ENCODE measurements around the gene RTL1.

The RTL1 gene

DNA sequence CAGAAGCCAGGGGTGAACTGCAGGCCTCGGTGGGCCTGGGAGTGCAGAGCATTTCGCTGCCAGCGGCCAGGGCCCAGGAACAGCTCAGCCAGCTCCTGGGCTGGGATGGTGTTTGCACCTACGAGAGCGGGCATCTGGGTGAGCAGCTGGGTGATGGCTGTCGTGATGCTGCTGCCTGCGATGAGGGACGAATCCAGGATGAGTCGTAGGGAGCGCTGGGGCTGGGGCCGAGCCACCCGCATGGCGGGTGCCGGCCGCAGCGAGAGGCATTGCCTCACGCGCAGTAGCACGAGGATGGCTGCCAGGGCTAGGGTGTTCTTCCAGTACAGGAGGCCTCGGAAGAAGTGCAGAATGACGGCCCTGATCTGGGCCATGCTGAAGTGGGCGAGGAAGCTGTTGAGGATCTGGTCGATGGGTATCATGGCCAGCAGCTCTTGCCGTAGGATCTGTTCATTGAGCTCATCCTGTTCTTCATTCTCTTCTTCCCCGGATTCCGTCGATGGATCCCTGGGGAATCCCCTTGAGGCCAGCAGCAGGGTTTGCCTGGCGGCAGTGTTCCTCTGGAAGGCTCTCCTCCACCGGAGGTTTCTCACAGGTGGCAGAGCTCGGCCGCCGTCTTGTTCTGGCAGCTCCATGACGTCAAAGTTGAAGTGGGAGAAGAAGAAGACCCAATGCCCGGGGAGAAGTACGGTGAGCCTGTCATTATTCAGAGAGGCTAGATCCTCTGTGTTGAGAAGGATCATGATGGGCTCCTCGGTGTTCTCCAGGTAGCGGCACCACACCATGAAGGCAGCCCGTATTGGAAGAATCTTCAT lies 22.1 kb downstream of the RTL1 start:
- no peak for DNase-seq

DNA sequence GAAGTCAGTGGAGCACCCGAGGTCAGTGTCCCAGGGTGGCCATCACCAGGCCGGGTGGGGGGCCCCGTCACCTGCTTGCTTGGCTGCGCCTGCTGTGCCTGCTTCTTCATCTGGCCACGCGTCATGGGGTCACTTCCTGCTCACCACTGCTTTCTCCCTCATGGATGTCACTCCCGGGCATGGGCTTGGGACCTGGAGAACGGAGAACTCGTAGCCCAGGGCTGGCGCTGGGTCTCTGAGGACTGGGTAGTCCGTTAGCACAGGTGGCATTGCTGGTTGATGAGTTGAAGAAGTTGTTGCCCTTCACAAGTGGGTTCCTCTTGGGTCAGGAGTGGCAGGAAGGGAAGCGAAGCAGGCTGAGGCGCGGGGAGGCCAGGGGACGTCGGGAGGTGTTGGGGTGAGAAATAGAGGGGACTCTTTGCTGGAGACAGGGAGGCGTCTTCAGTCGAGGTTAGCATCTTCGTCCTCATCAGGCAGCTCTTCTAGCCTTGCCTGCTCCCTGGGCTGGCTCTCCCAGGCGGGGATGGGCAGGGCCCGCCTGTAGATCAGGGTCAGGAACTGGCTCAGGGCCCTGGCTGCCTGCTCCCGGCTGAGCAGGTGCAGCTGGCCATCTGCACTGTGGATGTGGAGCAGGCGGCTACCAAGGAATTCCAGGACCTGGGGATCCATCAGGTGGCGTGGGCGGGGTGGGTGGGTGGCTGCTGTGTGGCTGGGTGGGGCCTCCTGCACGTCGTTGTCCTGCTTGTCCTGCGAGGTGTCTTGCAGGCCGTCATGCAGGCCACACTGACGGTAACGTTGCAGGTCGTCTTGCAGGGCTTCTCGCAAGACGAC lies 23.0 kb downstream of the RTL1 start:
- DNase-seq = no peak

DNA sequence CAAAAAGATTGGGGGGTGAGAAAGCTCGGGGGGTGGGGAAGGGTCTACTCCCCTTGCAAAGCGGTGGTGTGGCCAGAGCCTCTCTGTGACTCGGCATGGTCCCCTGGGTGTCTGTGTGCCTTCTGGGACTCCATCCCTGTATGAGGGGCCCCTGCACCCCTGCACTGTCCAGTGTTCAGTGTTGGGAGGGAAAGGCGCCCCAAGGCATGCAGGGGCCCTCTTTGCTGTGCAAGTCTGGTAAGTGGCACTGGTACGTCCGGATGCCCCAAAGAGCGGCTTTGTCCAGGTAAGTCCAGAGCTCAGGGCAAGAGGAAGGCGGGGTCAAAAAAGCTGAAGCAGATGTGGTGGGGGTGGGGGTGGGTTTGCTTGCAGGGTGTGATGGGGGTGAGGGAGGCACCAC lies 23.7 kb downstream of the RTL1 start:
- DNase-seq = no peak

DNA sequence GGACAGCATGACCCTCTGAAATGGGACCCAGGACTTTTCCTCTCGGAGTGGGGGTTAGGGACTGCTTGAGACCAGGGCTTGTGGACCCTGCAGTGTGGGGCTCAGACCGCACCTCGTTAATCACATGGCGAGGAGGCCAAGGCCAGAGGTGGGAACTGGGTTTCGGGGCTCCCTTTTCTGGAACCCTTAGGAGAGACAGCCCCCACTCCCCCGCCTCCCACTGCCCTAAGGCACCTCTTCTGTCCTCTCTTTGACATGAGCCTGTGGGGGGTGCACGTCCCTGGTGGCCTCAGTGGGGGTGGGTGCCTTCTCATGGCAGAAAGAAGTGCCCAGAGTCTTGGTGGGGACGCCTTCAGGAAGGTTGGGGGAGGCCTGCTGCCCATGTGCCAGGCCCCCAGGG lies 24.3 kb downstream of the RTL1 start:
- no peak for DNase-seq

GRCh38 chr14:100878271-100879146 lies 25.0 kb downstream of the RTL1 start:
- DNase-seq = no peak

- no peak for DNase-seq
These were observed 27.5 kb downstream of the RTL1 start for GRCh38 chr14:100875861-100876590.

- no peak for DNase-seq
These were observed 28.4 kb downstream of the RTL1 start for GRCh38 chr14:100875126-100875525.

- no peak for DNase-seq
These were observed 29.0 kb downstream of the RTL1 start for GRCh38 chr14:100874411-100875091.

DNA sequence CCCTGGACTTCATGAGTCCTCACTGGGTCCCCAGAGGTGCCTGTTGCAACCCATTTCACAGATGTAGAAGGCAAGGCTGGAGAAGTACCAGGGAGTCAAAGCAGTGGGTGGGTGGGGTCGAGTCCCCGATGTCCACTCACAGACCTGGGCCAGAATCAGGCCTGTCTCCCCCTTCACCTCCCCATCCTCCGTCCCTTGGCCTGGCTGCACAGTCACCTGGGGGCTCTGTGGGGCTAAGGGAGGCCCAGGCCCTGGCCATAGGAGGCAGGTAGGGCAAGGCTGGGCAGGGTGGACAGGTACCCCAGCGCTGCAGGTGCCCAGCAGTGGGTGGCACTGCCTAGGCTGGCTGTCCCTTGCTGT lies 29.5 kb downstream of the RTL1 start:
- DNase-seq = no peak

GRCh38 chr14:100873096-100873482 lies 30.4 kb downstream of the RTL1 start:
- DNase-seq = no peak

GRCh38 chr14:100872259-100873095 lies 31.0 kb downstream of the RTL1 start:
- DNase-seq = no peak

DNA sequence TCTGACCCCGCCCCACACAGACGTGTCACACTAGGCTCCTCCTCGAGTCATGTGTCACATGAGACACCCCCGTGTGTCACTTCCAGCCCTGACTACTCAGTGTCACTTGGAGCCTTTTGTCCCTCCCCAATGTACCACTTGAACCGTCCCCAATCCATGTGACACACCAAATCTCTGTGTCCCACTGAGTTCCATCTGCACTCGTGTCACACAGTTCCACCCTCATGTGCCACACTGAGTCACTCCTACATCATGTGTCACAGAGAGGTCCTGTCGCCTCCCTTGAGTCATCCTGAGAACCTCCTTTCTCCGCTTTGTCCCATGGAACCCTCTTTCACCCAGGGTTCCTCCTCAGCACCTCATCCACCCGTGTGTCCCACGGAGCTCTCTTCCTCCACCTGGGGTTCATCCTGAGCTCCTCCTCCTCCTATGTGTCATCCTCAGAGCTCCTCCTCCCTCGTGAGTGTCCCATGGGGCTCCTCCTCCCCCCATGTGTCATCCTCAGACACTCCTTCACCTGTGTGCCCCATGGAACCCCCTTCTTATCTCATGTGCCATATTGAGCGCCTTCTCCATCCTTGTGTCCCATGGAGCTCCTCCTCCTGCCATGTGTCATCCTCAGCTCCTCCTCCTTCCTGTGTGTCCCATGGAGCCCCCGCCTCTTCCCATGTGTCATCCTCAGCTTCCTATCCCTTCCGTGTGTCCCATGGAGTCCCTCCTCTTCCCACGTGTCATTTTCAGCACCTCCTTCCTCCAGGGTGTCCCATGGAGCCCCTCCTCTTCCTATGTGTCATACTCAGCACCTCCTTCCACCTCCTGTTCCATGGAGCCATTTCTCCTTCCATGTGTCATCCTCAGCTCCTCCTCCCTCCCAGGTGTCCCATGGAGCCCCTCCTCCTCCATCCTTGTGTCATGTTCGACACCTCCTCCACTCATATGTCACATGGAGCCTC lies 32.0 kb downstream of the RTL1 start:
- no peak for DNase-seq

GRCh38 chr14:100868621-100869370 lies 34.7 kb downstream of the RTL1 start:
- DNase-seq = no peak

- no peak for DNase-seq
These were observed 35.7 kb downstream of the RTL1 start for GRCh38 chr14:100867631-100868315.

- DNase-seq = no peak
These were observed 36.6 kb downstream of the RTL1 start for GRCh38 chr14:100866666-100867630.

DNA sequence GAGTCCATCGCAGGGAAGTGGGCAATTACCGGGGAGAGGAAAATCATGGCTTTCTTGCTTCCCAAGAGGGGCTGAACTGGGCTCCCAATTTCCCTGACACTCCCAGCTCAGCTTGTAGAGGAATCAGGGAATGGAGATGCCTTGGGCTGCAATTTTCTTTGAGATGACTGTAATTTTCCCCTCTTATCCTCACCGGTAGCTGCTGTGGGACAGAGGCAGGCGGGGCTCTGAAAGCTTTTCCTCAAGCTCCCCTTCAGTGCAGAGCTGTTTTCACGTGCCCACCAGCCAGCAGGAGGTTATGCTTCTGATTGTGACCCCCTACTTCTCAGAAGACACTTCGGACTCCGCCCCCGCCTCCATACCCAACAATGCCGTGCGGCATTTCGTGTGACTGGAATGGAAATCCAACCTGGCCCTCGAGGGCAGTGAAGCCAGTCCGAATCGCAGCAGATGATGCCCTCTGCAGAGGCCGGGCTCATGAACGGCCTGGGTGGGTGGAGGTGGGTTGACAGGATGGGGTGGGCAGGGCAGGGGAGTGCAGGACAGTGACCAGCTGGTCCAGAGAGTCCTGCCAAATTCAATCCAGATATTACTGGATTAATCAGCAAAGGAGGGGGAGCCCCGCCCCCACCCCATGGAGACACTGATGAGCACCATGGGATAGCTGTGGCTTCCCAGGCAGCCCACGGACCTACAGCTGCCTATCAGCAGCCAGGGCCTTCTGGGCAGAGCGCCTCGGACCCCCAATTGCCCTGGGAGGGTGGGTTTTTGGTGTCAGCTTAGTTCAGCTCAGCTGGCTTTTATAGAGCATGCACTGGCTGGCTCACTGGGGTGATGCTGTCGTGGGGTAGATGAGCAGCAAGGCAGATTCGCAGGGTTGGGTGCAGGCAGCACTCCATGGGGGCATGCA lies 37.6 kb downstream of the RTL1 start:
- DNase-seq = no peak

Data from DMS79 treated with DMSO at 0.1 percent for 48 hours (cell line).